HepG2 (cell line): ENCODE data around the gene NFS1. TPM values are rescaled to one million over a fixed set of nuclear protein-coding genes. Genes with fewer than 3 reads are reported as not detected.

Experiments
- CERS6 ChIP-seq: sonication (generic); formaldehyde crosslinking; IDR thresholded peaks from 2 replicates; pipeline ENCODE4 v1.5.0; 2020; ENCODE audit warnings: missing genetic modification reagents
- ELF3 ChIP-seq: IDR thresholded peaks from 2 replicates; pipeline ENCODE4 v1.6.1; 2016; ENCODE audit warnings: missing genetic modification reagents, missing compliant biosample characterization
- NFAT5 ChIP-seq: sonication (generic); formaldehyde crosslinking; IDR thresholded peaks from 2 replicates; pipeline ENCODE4 v1.4.0; 2020; ENCODE audit warnings: missing genetic modification reagents
- RXRA ChIP-seq: sonication (generic); formaldehyde crosslinking; IDR thresholded peaks from 2 replicates; pipeline ENCODE4 v1.5.1; 2020; ENCODE audit warnings: missing genetic modification reagents
- SIX4 ChIP-seq: sonication (generic); formaldehyde crosslinking; IDR thresholded peaks from 2 replicates; pipeline ENCODE4 v1.4.0; 2020; ENCODE audit warnings: missing genetic modification reagents
- ZBTB1 ChIP-seq: sonication (generic); formaldehyde crosslinking; IDR thresholded peaks from 2 replicates; pipeline ENCODE4 v1.4.0; 2020; ENCODE audit warnings: missing genetic modification reagents, borderline replicate concordance
- ZNF276 ChIP-seq: sonication (generic); formaldehyde crosslinking; IDR thresholded peaks from 2 replicates; pipeline ENCODE4 v1.4.0; 2020; ENCODE audit warnings: mild to moderate bottlenecking, low read depth, missing genetic modification reagents
- ZNF564 ChIP-seq: sonication (generic); formaldehyde crosslinking; IDR thresholded peaks from 2 replicates; pipeline ENCODE4 v1.8.1; 2023; ENCODE audit warnings: mild to moderate bottlenecking, missing genetic modification reagents
- ZNF788 ChIP-seq: sonication (generic); formaldehyde crosslinking; IDR thresholded peaks from 2 replicates; pipeline ENCODE4 v1.5.0; 2020; ENCODE audit warnings: mild to moderate bottlenecking, missing genetic modification reagents, borderline replicate concordance
- polyA plus RNA-seq, 8 experiments: library from polyadenylated mRNA; depleted of rRNA in 3 of 8; stranded (reverse) in 7 of 8; unstranded in 1 of 8; fragments of >200 nt; fragmentation: Illumina TruSeq in 4 of 8; extraction: Trizol in 4 of 8; gene quantifications; 2 replicates each; pipeline versions ENCODE4 v1.2.1 to v1.2.3, GENCODE V29; 2011 to 2016; ENCODE audit warnings: low read depth in 4 of 8, missing spikeins in 1 of 8, mixed read lengths in 1 of 8; ENCODE audit not compliant: insufficient read depth in 1 of 8
- total RNA-seq, 5 experiments: library from RNA; depleted of rRNA; stranded (reverse); fragments of >200 nt; fragmentation: Illumina TruSeq; extraction: Trizol; gene quantifications; 2 replicates each; pipeline ENCODE4 v1.2.3, GENCODE V29; 2016; ENCODE audit warnings: low read depth in 1 of 5

The NFS1 gene
- total and polyA plus RNA-seq, 2 of the 13 experiments (the other 11 are each of a cell fraction or from before 2014, with no cell fraction given): 65.9 to 88.1 TPM

GRCh38 chr20:35700625-35701148 is 1.5 kb upstream of the NFS1 start (continued):
- TF ChIP-seq ZNF276: no peak
- TF ChIP-seq ELF3 (CRISPR knock-in tag): 0 out of 2 replicates have a peak, but pooled peaks have one; percentile 2
- no peak for TF ChIP-seq ZBTB1 (CRISPR knock-in tag)
- no peak for TF ChIP-seq CERS6 (CRISPR knock-in tag)
- TF ChIP-seq ZNF788 (CRISPR knock-in tag): 0 out of 2 replicates have a peak, but pooled peaks have one; percentile 24
- TF ChIP-seq NFAT5 (CRISPR knock-in tag): no peak
- TF ChIP-seq ZNF564 (CRISPR knock-in tag): no peak
- TF ChIP-seq SIX4: no peak
- no peak for TF ChIP-seq RXRA
